Panc1 (cell line): ENCODE measurements around the gene ARFGEF3. TPM values are rescaled to one million over a fixed set of nuclear protein-coding genes. Genes with fewer than 3 reads are reported as not detected.

Experiments
- ATAC-seq: fragments of 200-7000 bp; cut with Tn5 transposase; 2 replicates; pipeline ENCODE4 v1.9.1; 2020; ENCODE audit warnings: mild to moderate bottlenecking, moderate library complexity
- BruUV-seq: library from RNA; stranded (reverse); fragments of 400-500 nt; replicated peaks from 2 replicates; lab custom pipeline; 2021; lab: Mats Ljungman, UMichigan
- CTCF ChIA-PET: fragments of 300-600 bp; sonication (Branson Sonifier 250); formaldehyde crosslinking; loops from one replicate; lab custom pipeline; 2022; ENCODE audit warnings: antibody characterized with exemption; lab: Charles Lee
- POLR2A ChIA-PET: fragments of 300-600 bp; sonication (Branson Sonifier 250); formaldehyde crosslinking; loops from one replicate; lab custom pipeline; 2022; ENCODE audit warnings: antibody characterized with exemption; lab: Charles Lee
- DNase-seq: peaks from one replicate; pipeline ENCODE4 v3.0.0-alpha.2; 2010; ENCODE audit warnings: low read depth, low spot score
- H3K27ac ChIP-seq: 2 replicates; pipeline ENCODE4 v1.5.1; 2011; ENCODE audit warnings: mild to moderate bottlenecking, low read length, inconsistent platforms
- H3K27me3 ChIP-seq: fragments of 200-500 bp; sonication (Bioruptor generic); 2 replicates; pipeline ENCODE4 v1.6.0; 2014; ENCODE audit warnings: low read length, inconsistent platforms; ENCODE audit not compliant: control insufficient read depth, insufficient read depth
- H3K36me3 ChIP-seq: fragments of 200-500 bp; sonication (Bioruptor generic); 2 replicates; pipeline ENCODE4 v1.5.1; 2014; ENCODE audit warnings: inconsistent platforms, mild to moderate bottlenecking, low read length, moderate library complexity; ENCODE audit not compliant: control insufficient read depth, insufficient read depth
- H3K4me1 ChIP-seq: 2 replicates; pipeline ENCODE4 v1.5.1; 2011; ENCODE audit warnings: inconsistent platforms, mild to moderate bottlenecking, low read length, moderate library complexity; ENCODE audit not compliant: control insufficient read depth, insufficient read depth
- H3K4me3 ChIP-seq, 2 experiments: 2 replicates each; pipeline ENCODE4 v1.5.1; 2011 to 2012; ENCODE audit warnings: low read depth in 2 of 2, low read length in 2 of 2, mild to moderate bottlenecking in 2 of 2, inconsistent platforms in 1 of 2, moderate library complexity in 1 of 2
- H3K9me3 ChIP-seq: fragments of 200-500 bp; sonication (Bioruptor generic); 2 replicates; pipeline ENCODE4 v1.5.1; 2014; ENCODE audit warnings: low read depth, mild to moderate bottlenecking, inconsistent platforms, low read length, moderate library complexity; ENCODE audit not compliant: control insufficient read depth, insufficient read depth
- CTCF ChIP-seq: fragments of 450-650 bp; IDR thresholded peaks from 2 replicates; pipeline ENCODE4 v1.5.1; 2017; ENCODE audit warnings: mild to moderate bottlenecking
- POLR2AphosphoS5 ChIP-seq: IDR thresholded peaks from 2 replicates; pipeline ENCODE4 v1.6.1; 2012; ENCODE audit warnings: mild to moderate bottlenecking, low read depth, low read length, moderate library complexity
- REST ChIP-seq, 2 experiments: IDR thresholded peaks; 2 replicates each; pipeline ENCODE4 v1.6.1; 2011 to 2012; ENCODE audit warnings: low read depth in 2 of 2, control low read depth in 1 of 2, low read length in 1 of 2, mild to moderate bottlenecking in 1 of 2, moderate library complexity in 1 of 2; ENCODE audit not compliant: insufficient read depth in 1 of 2
- SIN3A ChIP-seq: IDR thresholded peaks from 2 replicates; pipeline ENCODE4 v1.6.1; 2012; ENCODE audit warnings: low read depth, mild to moderate bottlenecking, low read length, moderate library complexity, borderline replicate concordance; ENCODE audit not compliant: insufficient read depth
- TCF7L2 ChIP-seq: IDR thresholded peaks from 2 replicates; pipeline ENCODE4 v1.6.1; 2011; ENCODE audit warnings: mild to moderate bottlenecking, low read depth, low read length, inconsistent platforms
- in situ Hi-C: cut with HindIII; loops from 2 replicates; pipeline ENCODE4 v1.10.0; 2016; ENCODE audit warnings: low sequenced_read_pairs, low pct_unique_long_range_greater_than_20kb
- intact Hi-C: fragments of 100-400 bp; cut with micrococcal nuclease; formaldehyde crosslinking; loops from one replicate; pipeline ENCODE4 v1.10.0; 2022; ENCODE audit not compliant: unreplicated experiment
- total RNA-seq: library from RNA; stranded (reverse); gene quantifications from one replicate; pipeline ENCODE4 v1.2.1, GENCODE V29; 2021; ENCODE audit not compliant: unreplicated experiment

The ARFGEF3 gene
- total RNA-seq, 1 experiment from 2014 or later, result 1.5 TPM

GRCh38 chr6:138382498-138383265 is 220.9 kb downstream of the ARFGEF3 start:
- no peaks in the 10 kb centered on the region for H3K4me1 ChIP-seq
- ATAC-seq, result peak; percentile 34; the same call in 1 of the 2 replicates
- no peaks in the 10 kb centered on the region; the same call in 1 of the 2 replicates for H3K27me3 ChIP-seq
- no peak for DNase-seq
- no peak overlapping the region for H3K27ac ChIP-seq
- H3K36me3 ChIP-seq, result no peaks in the 10 kb centered on the region
- CTCF ChIA-PET, result no interaction called here
- intact Hi-C loops, result no loop called here
- no peak overlapping the region for H3K4me3 ChIP-seq
- TF ChIP-seq TCF7L2 (no peak), CTCF (no peak), POLR2AphosphoS5 (no peak), SIN3A (no peak), REST (IDR thresholded peaks at IDR 0.05; ENCODE audit: insufficient read depth in 1 of 2, low read depth in 2 of 2, low read length in 1 of 2) (no peak)
- POLR2A ChIA-PET, result no interaction called here
- in situ Hi-C loops, result no loop called here
- H3K9me3 ChIP-seq, result no peaks in the 10 kb centered on the region
- no TSS peak for BruUV-seq

GRCh38 chr6:138383776-138384175 is 222.0 kb downstream of the ARFGEF3 start:
- in situ Hi-C loops, result no loop called here
- no peaks in the 10 kb centered on the region for H3K4me1 ChIP-seq
- ATAC-seq (no peak), DNase-seq (no peak)
- no TSS peak for BruUV-seq
- H3K4me3 ChIP-seq, result no peak overlapping the region
- intact Hi-C loops, result no loop called here
- POLR2A ChIA-PET, result no interaction called here
- CTCF ChIA-PET, result no interaction called here
- H3K9me3 ChIP-seq, result no peaks in the 10 kb centered on the region
- H3K27ac ChIP-seq, result no peak overlapping the region
- no peaks in the 10 kb centered on the region for H3K36me3 ChIP-seq
- H3K27me3 ChIP-seq, result no peaks in the 10 kb centered on the region; the same call in 1 of the 2 replicates
- TF ChIP-seq REST (IDR thresholded peaks at IDR 0.05; ENCODE audit: insufficient read depth in 1 of 2, low read depth in 2 of 2, low read length in 1 of 2) (no peak), POLR2AphosphoS5 (no peak), TCF7L2 (no peak), CTCF (no peak), SIN3A (no peak)
